Fibroblast of villous mesenchyme (primary cell): ENCODE measurements around the gene ZFYVE21. TPM values are rescaled to one million over a fixed set of nuclear protein-coding genes. Genes with fewer than 3 reads are reported as not detected.

Experiments used
- DNase-seq: peaks from one replicate; pipeline ENCODE4 v3.0.0-alpha.2; 2010; ENCODE audit warnings: low read depth
- H3K4me3 ChIP-seq: 2 replicates; pipeline ENCODE4 v1.5.1; 2011; ENCODE audit warnings: low read depth, mild to moderate bottlenecking, low read length
- total RNA-seq: library from RNA; depleted of rRNA; stranded (reverse); fragments of >200 nt; gene quantifications from 2 replicates; pipeline ENCODE4 v1.2.3, GENCODE V29; 2012
- TF ChIP-seq, protein P1 (sequence below): IDR thresholded peaks from 2 replicates; pipeline ENCODE4 v1.5.1; 2012; ENCODE audit warnings: low read depth, mild to moderate bottlenecking, low read length; ENCODE audit not compliant: insufficient read depth

Gene ZFYVE21
- total RNA-seq, 1 donor, result 53.5 TPM

DNA sequence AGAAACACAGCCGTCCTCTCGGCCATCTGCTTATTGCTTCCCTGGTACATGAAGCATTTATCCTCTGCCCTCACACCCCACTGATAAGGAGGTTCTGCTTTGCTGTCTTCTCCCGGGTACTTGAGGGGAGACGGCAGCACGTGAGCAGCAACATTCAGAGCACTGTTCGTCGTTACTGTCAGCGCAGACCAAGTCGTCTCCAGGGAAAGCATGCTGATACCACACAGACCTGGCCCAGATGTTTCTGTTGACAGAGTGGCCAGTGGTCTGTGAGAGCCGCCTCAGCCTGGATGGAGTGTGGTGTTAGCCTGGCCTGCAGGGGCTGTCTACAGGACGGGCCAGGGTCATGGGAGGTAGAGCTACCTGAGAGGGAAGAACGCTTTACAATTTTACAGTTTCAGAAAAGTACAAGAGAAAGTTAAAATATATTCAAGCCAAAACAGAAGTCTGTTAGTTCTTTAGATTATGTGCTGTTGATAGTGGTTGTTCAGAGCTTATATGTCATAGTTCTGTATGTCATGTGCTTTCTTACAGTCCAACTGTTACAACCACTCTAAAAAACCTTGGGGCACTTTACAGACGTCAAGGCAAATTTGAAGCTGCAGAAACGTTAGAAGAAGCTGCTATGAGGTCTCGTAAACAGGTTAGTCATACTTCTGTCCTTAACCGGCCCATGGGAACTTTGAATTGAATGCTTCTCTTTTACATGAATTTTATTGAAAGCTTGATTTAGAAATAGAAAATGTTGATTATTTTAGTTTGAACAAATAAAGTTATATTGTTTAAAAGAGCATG, 38.5 kb upstream of the ZFYVE21 start:
- no peak for DNase-seq
- no peak overlapping the region for H3K4me3 ChIP-seq
- TF ChIP-seq, protein P1, sequence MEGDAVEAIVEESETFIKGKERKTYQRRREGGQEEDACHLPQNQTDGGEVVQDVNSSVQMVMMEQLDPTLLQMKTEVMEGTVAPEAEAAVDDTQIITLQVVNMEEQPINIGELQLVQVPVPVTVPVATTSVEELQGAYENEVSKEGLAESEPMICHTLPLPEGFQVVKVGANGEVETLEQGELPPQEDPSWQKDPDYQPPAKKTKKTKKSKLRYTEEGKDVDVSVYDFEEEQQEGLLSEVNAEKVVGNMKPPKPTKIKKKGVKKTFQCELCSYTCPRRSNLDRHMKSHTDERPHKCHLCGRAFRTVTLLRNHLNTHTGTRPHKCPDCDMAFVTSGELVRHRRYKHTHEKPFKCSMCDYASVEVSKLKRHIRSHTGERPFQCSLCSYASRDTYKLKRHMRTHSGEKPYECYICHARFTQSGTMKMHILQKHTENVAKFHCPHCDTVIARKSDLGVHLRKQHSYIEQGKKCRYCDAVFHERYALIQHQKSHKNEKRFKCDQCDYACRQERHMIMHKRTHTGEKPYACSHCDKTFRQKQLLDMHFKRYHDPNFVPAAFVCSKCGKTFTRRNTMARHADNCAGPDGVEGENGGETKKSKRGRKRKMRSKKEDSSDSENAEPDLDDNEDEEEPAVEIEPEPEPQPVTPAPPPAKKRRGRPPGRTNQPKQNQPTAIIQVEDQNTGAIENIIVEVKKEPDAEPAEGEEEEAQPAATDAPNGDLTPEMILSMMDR, result no peak

DNA sequence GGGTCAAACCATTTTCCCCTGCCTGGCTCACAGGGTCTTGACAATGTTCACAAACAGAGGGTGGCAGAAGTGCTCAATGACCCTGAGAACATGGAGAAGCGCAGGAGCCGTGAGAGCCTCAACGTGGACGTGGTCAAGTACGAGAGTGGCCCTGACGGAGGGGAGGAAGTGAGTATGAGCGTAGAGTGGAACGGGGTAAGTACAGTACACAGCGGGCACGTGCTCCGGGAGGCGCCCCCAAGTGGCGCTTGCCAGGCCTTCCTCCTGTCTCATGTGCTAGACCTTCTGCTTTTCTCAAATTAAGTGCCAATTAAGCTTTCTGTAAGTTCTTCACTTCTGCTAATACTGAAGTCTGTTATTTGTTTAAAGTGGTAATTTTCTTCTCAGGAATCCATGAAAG, 36.3 kb upstream of the ZFYVE21 start:
- DNase-seq, result no peak
- H3K4me3 ChIP-seq, result no peak overlapping the region
- TF ChIP-seq, protein P1, result peak; percentile 48

DNA sequence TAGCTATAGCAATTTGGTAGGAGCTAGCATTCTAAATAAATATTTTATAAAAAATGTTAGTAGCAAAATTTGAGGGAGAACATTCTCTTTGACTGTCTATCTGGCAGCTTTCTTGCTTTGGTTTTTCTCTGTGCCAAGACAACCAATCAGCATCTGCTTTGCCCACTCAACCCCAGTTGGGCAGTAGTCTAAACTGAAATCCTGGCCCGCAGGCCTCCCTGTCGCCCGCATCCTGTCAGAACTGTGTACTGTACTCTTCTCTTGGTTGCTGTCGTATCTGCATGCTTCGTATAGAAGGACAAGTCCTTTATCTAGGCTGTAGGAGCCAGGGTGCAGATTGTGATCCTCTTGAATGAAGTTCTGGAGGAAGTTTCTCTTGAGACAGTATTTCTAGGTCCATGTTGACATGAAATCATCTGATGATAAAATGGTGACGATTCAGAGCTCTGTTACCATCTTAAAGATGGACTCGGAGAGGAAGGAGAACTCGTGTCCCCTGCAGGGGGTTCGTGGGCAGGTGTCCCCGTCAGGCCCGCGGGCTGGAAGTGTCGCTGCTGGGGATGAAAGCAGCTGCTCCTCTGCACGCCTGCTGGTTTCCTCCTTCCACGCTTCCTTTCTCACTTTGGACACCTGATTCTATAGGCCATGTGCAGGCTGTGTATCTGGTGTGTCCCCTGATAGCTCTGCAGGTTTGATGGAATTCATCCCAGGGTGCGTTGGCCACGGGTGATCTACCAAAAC, 34.9 kb upstream of the ZFYVE21 start:
- no peak overlapping the region for H3K4me3 ChIP-seq
- TF ChIP-seq, protein P1, result no peak
- DNase-seq, result no peak

DNA sequence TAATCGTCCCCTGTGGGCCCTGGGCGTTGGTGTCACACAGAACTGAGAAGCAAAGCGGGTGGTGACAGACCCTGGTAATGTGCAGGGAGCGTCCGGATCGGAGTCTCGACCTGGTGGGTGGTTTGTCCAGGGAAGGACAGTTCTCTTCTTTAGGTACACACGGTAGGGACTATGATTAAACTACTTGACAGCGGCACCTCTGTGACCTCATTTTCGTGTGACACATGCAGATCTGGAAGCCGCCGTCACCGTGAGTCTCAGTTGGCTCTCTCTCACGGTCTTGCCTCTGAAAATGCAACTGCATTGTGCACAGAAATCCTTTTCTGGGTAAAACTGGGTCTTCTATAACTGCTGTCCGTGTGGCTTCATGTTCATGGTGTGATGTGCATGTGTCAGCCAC, 32.5 kb upstream of the ZFYVE21 start:
- DNase-seq, result no peak
- no peak overlapping the region for H3K4me3 ChIP-seq
- TF ChIP-seq, protein P1, result no peak

DNA sequence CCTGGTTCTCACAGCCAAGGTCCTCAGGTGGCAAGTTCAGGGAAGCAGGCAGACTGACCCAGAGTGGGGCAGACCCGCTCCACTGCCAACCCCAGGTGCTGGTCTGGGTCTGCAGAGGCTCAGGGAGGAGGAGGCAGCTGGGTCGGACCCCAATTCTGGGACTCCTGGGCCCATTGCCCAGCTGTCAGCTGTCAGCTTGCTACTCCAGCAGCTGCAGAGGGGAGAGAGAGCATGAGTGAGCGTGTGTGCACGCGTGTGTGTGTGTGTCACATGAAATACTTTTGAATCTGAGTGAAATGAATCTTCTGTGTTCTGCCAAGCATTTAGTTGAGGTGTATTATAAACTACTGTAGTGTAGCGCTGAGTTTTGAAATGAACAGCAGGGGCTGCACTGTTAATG, 31.1 kb upstream of the ZFYVE21 start:
- DNase-seq, result no peak
- H3K4me3 ChIP-seq, result no peak overlapping the region
- TF ChIP-seq, protein P1, result no peak

DNA sequence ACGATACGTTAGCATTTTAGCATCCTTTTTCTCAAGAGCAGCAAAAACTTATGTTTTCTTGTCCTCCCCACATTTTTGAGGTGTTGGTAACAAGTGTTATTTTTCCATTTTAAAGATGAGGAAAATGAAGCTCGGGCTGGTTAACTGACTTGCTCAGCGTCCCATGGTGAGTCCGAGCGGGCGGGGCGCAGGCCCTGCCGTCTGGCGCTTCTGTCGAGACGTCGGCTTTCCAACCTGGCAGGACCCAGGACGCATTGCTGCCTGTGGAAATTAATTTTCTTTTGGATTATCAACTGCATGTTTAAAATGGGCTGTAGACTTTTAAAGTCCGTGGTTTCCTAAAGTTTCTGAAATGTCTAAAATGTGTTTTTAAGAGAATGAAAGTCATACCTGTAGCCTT, 30.7 kb upstream of the ZFYVE21 start:
- no peak for DNase-seq
- no peak overlapping the region for H3K4me3 ChIP-seq
- TF ChIP-seq, protein P1, result no peak
